ENCODE results near the gene NOL9. TPM values are rescaled to one million over a fixed set of nuclear protein-coding genes. Genes with fewer than 3 reads are reported as not detected.
"Not testable (repeated sequence)": the region's sequence is repeated elsewhere in the genome, so short reads cannot be mapped to it uniquely, and the experiment has no call there.

The NOL9 gene
- polyA plus RNA-seq, 1 donor, result 19.5 TPM

GRCh38 chr1:6570987-6571386, 16.7 kb upstream of the NOL9 start:
- DNase-seq, result no peak

GRCh38 chr1:6570100-6570499, 15.8 kb upstream of the NOL9 start:
- DNase-seq, result no peak

GRCh38 chr1:6569033-6569432, 14.7 kb upstream of the NOL9 start:
- DNase-seq, result no peak

GRCh38 chr1:6560267-6560666, 6.0 kb upstream of the NOL9 start:
- DNase-seq, result no peak

- DNase-seq, result not testable (repeated sequence)
Measured at GRCh38 chr1:6559161-6559560, 4.8 kb upstream of the NOL9 start.

- no peak for DNase-seq
Measured at GRCh38 chr1:6557597-6557996, 3.3 kb upstream of the NOL9 start.

- DNase-seq, result peak; percentile 51
Measured at GRCh38 chr1:6554907-6555778, 830 bp upstream of the NOL9 start, which contains the start of gene TAS1R1. Gene TAS1R1, plus strand, starts transcription at chr1:6555307. Its CDS starts 67 bp downstream, at chr1:6555374.

GRCh38 chr1:6547301-6547700, 7.0 kb downstream of the NOL9 start:
- no peak for DNase-seq

GRCh38 chr1:6546326-6546725, 8.0 kb downstream of the NOL9 start:
- DNase-seq, result no peak

- DNase-seq, result no peak
Measured at GRCh38 chr1:6545276-6546112, 8.8 kb downstream of the NOL9 start.

GRCh38 chr1:6544831-6545230, 9.5 kb downstream of the NOL9 start:
- no peak for DNase-seq

GRCh38 chr1:6538956-6539355, 15.4 kb downstream of the NOL9 start:
- DNase-seq, result no peak

GRCh38 chr1:6536291-6536690, 18.0 kb downstream of the NOL9 start:
- no peak for DNase-seq

GRCh38 chr1:6535214-6535613, 19.1 kb downstream of the NOL9 start:
- no peak for DNase-seq

- DNase-seq, result no peak
Measured at GRCh38 chr1:6534248-6534822, 20.0 kb downstream of the NOL9 start.

GRCh38 chr1:6531996-6532395, 22.3 kb downstream of the NOL9 start:
- no peak for DNase-seq

- no peak for DNase-seq
Measured at GRCh38 chr1:6530504-6531160, 23.7 kb downstream of the NOL9 start.

- no peak for DNase-seq
Measured at GRCh38 chr1:6528492-6528891, 25.8 kb downstream of the NOL9 start.

GRCh38 chr1:6526316-6526715, 28.0 kb downstream of the NOL9 start:
- DNase-seq, result no peak

GRCh38 chr1:6523566-6523965, 30.7 kb downstream of the NOL9 start:
- no peak for DNase-seq

- no peak for DNase-seq
Measured at GRCh38 chr1:6521536-6521935, 32.8 kb downstream of the NOL9 start.

- peak; percentile 65 for DNase-seq
Measured at GRCh38 chr1:6519935-6520671, 34.2 kb downstream of the NOL9 start.
